Measurements from ENCODE around the gene XPNPEP1. TPM values are rescaled to one million over a fixed set of nuclear protein-coding genes. Genes with fewer than 3 reads are reported as not detected.

XPNPEP1 gene
- total and polyA plus RNA-seq, 7 experiments from 2014 or later, result 15.7 to 100 (median 45.4) TPM

- H3K4me1 Mint-ChIP-seq, result peaks cover 0 to 15% (median 4%) of the 10 kb centered on the region in 7 donors
- Histone ChIP-seq H3K4me3 (ENCODE audit: low read length) (no peak overlapping the region), H3K36me3 (ENCODE audit: control insufficient read depth in 2 of 3, insufficient read depth in 3 of 3, low read length in 3 of 3) (no peaks in the 10 kb centered on the region), H3K4me1 (ENCODE audit: control insufficient read depth in 2 of 2, insufficient read depth in 2 of 2, low read length in 2 of 2) (no peaks in the 10 kb centered on the region), H3K27ac (ENCODE audit: low read depth, low read length) (no peak overlapping the region), H3K27me3 (ENCODE audit: control insufficient read depth in 2 of 2, insufficient read depth in 2 of 2, low read length in 2 of 2) (no peaks in the 10 kb centered on the region), H3K9me3 (ENCODE audit: control insufficient read depth in 2 of 3, low read length in 3 of 3) (no peaks in the 10 kb centered on the region)
- no peak overlapping the region for H3K27ac Mint-ChIP-seq
- H3K36me3 Mint-ChIP-seq, result peaks cover 0 to 6% (median 0%) of the 10 kb centered on the region in 5 donors
- H3K4me3 Mint-ChIP-seq, result no peak overlapping the region
- H3K9me3 Mint-ChIP-seq, result peaks cover 0 to 5% (median 0%) of the 10 kb centered on the region in 11 donors
- POLR2A ChIA-PET, result no interaction called here
- CTCF ChIA-PET, result no interaction called here
- intact Hi-C loops (cut with micrococcal nuclease), result no loop called here
- ATAC-seq, result no peak
- DNase-seq, result no peak
- peaks cover 0 to 20% (median 0%) of the 10 kb centered on the region in 5 donors for H3K27me3 Mint-ChIP-seq
Measured at GRCh38 chr10:109952526-109952925, 29.2 kb upstream of the XPNPEP1 start.

- no peaks in the 10 kb centered on the region for H3K9me3 Mint-ChIP-seq
- no peak overlapping the region for H3K4me3 Mint-ChIP-seq
- DNase-seq (no peak), ATAC-seq (no peak)
- Histone ChIP-seq H3K4me1 (ENCODE audit: control insufficient read depth in 2 of 2, insufficient read depth in 2 of 2, low read length in 2 of 2) (peaks cover 0 to 5% of the 10 kb centered on the region in 2 donors), H3K27ac (ENCODE audit: low read depth, low read length) (no peak overlapping the region), H3K36me3 (ENCODE audit: control insufficient read depth in 2 of 3, insufficient read depth in 3 of 3, low read length in 3 of 3) (no peaks in the 10 kb centered on the region), H3K27me3 (ENCODE audit: control insufficient read depth in 2 of 2, insufficient read depth in 2 of 2, low read length in 2 of 2) (no peaks in the 10 kb centered on the region), H3K4me3 (ENCODE audit: low read length) (no peak overlapping the region), H3K9me3 (ENCODE audit: control insufficient read depth in 2 of 3, low read length in 3 of 3) (no peaks in the 10 kb centered on the region)
- peaks cover 0 to 9% (median 0%) of the 10 kb centered on the region in 5 donors for H3K27me3 Mint-ChIP-seq
- peaks cover 0 to 6% (median 0%) of the 10 kb centered on the region in 5 donors for H3K36me3 Mint-ChIP-seq
- POLR2A ChIA-PET, result interaction anchor here (1.1 kb wide), 1 partner anchor 9 kb away, joined by 4 read pairs; no protein-coding TSS in a partner anchor
- CTCF ChIA-PET, result no interaction called here
- peaks cover 0 to 11% (median 2%) of the 10 kb centered on the region in 7 donors for H3K4me1 Mint-ChIP-seq
- no peak overlapping the region for H3K27ac Mint-ChIP-seq
- intact Hi-C loops (cut with micrococcal nuclease), result no loop called here
Measured at GRCh38 chr10:109947111-109947920, 24.0 kb upstream of the XPNPEP1 start.

- ChIA-PET POLR2A (interaction anchor here (1.1 kb wide), 1 partner anchor 9 kb away, joined by 4 read pairs; no protein-coding TSS in a partner anchor), CTCF (no interaction called here)
- H3K27ac ChIP-seq (ENCODE audit: low read depth, low read length), result no peak overlapping the region
- ATAC-seq (no peak), DNase-seq (no peak)
- no peaks in the 10 kb centered on the region for H3K27me3 ChIP-seq (ENCODE audit: control insufficient read depth in 2 of 2, insufficient read depth in 2 of 2, low read length in 2 of 2)
- H3K4me1 ChIP-seq (ENCODE audit: control insufficient read depth in 2 of 2, insufficient read depth in 2 of 2, low read length in 2 of 2), result peaks cover 0 to 5% of the 10 kb centered on the region in 2 donors
- H3K27me3 Mint-ChIP-seq, result peaks cover 0 to 7% (median 0%) of the 10 kb centered on the region in 5 donors
- H3K27ac Mint-ChIP-seq, result no peak overlapping the region
- H3K9me3 ChIP-seq (ENCODE audit: control insufficient read depth in 2 of 3, low read length in 3 of 3), result no peaks in the 10 kb centered on the region
- intact Hi-C loops (cut with micrococcal nuclease), result no loop called here
- H3K4me3 ChIP-seq (ENCODE audit: low read length), result no peak overlapping the region
- peaks cover 0 to 6% (median 0%) of the 10 kb centered on the region in 5 donors for H3K36me3 Mint-ChIP-seq
- no peaks in the 10 kb centered on the region for H3K9me3 Mint-ChIP-seq
- H3K4me3 Mint-ChIP-seq, result no peak overlapping the region
- H3K36me3 ChIP-seq (ENCODE audit: control insufficient read depth in 2 of 3, insufficient read depth in 3 of 3, low read length in 3 of 3), result no peaks in the 10 kb centered on the region
- peaks cover 0 to 17% (median 6%) of the 10 kb centered on the region in 7 donors for H3K4me1 Mint-ChIP-seq
Measured at GRCh38 chr10:109946680-109947079, 23.4 kb upstream of the XPNPEP1 start.

- H3K27ac ChIP-seq (ENCODE audit: low read depth, low read length), result no peak overlapping the region
- H3K4me1 Mint-ChIP-seq, result peaks cover 0 to 22% (median 13%) of the 10 kb centered on the region in 7 donors
- no peaks in the 10 kb centered on the region for H3K27me3 ChIP-seq (ENCODE audit: control insufficient read depth in 2 of 2, insufficient read depth in 2 of 2, low read length in 2 of 2)
- no peaks in the 10 kb centered on the region for H3K9me3 Mint-ChIP-seq
- H3K27me3 Mint-ChIP-seq, result peaks cover 0 to 7% (median 0%) of the 10 kb centered on the region in 5 donors
- H3K36me3 ChIP-seq (ENCODE audit: control insufficient read depth in 2 of 3, insufficient read depth in 3 of 3, low read length in 3 of 3), result no peaks in the 10 kb centered on the region
- intact Hi-C loops (cut with micrococcal nuclease), result no loop called here
- H3K4me1 ChIP-seq (ENCODE audit: control insufficient read depth in 2 of 2, insufficient read depth in 2 of 2, low read length in 2 of 2), result peaks cover 0 to 5% of the 10 kb centered on the region in 2 donors
- DNase-seq (no peak), ATAC-seq (no peak)
- no peak overlapping the region for H3K4me3 ChIP-seq (ENCODE audit: low read length)
- H3K4me3 Mint-ChIP-seq, result no peak overlapping the region
- H3K36me3 Mint-ChIP-seq, result peaks cover 0 to 6% (median 0%) of the 10 kb centered on the region in 5 donors
- H3K9me3 ChIP-seq (ENCODE audit: control insufficient read depth in 2 of 3, low read length in 3 of 3), result no peaks in the 10 kb centered on the region
- no peak overlapping the region for H3K27ac Mint-ChIP-seq
- CTCF ChIA-PET, result no interaction called here
- POLR2A ChIA-PET, result no interaction called here
Measured at GRCh38 chr10:109945473-109946177, 22.3 kb upstream of the XPNPEP1 start.

- intact Hi-C loops (cut with micrococcal nuclease), result no loop called here
- ATAC-seq (no peak), DNase-seq (no peak)
- Histone ChIP-seq H3K9me3 (ENCODE audit: control insufficient read depth in 2 of 3, low read length in 3 of 3) (no peaks in the 10 kb centered on the region), H3K27ac (ENCODE audit: low read depth, low read length) (no peak overlapping the region), H3K4me3 (ENCODE audit: low read length) (no peak overlapping the region), H3K4me1 (ENCODE audit: control insufficient read depth in 2 of 2, insufficient read depth in 2 of 2, low read length in 2 of 2) (peaks cover 5% of the 10 kb centered on the region in 2 donors), H3K36me3 (ENCODE audit: control insufficient read depth in 2 of 3, insufficient read depth in 3 of 3, low read length in 3 of 3) (no peaks in the 10 kb centered on the region), H3K27me3 (ENCODE audit: control insufficient read depth in 2 of 2, insufficient read depth in 2 of 2, low read length in 2 of 2) (no peaks in the 10 kb centered on the region)
- no peaks in the 10 kb centered on the region for H3K9me3 Mint-ChIP-seq
- H3K27ac Mint-ChIP-seq, result peak overlapping the region in 1 of 9 donors; percentile 6
- peaks cover 0 to 3% (median 0%) of the 10 kb centered on the region in 5 donors for H3K36me3 Mint-ChIP-seq
- H3K4me1 Mint-ChIP-seq, result peaks cover 0 to 26% (median 17%) of the 10 kb centered on the region in 7 donors
- peaks cover 0 to 7% (median 0%) of the 10 kb centered on the region in 5 donors for H3K27me3 Mint-ChIP-seq
- CTCF ChIA-PET, result no interaction called here
- no peak overlapping the region for H3K4me3 Mint-ChIP-seq
- POLR2A ChIA-PET, result no interaction called here
Measured at GRCh38 chr10:109944613-109945012, 21.3 kb upstream of the XPNPEP1 start.

- ChIA-PET POLR2A (interaction anchor here (0.6 kb wide), 1 partner anchor 59 kb away, joined by 3 read pairs; no protein-coding TSS in a partner anchor), CTCF (interaction anchor here (0.6 to 1.6 kb wide), 2 partner anchors 8 to 1014 kb away, joined by 4 to 5 read pairs; no protein-coding TSS in a partner anchor)
- Mint-ChIP-seq H3K36me3 (no peaks in the 10 kb centered on the region), H3K27ac (peak overlapping the region in 5 of 9 donors; percentile 15 to 69 (median 55)), H3K4me3 (no peak overlapping the region), H3K9me3 (no peaks in the 10 kb centered on the region), H3K4me1 (peaks cover 6 to 58% (median 49%) of the 10 kb centered on the region in 7 donors), H3K27me3 (peaks cover 0 to 3% (median 0%) of the 10 kb centered on the region in 5 donors)
- Histone ChIP-seq H3K36me3 (ENCODE audit: control insufficient read depth in 2 of 3, insufficient read depth in 3 of 3, low read length in 3 of 3) (no peaks in the 10 kb centered on the region), H3K27me3 (ENCODE audit: control insufficient read depth in 2 of 2, insufficient read depth in 2 of 2, low read length in 2 of 2) (no peaks in the 10 kb centered on the region), H3K9me3 (ENCODE audit: control insufficient read depth in 2 of 3, low read length in 3 of 3) (no peaks in the 10 kb centered on the region), H3K4me1 (ENCODE audit: control insufficient read depth in 2 of 2, insufficient read depth in 2 of 2, low read length in 2 of 2) (peaks cover 0 to 30% of the 10 kb centered on the region in 2 donors), H3K4me3 (ENCODE audit: low read length) (no peak overlapping the region), H3K27ac (ENCODE audit: low read depth, low read length) (no peak overlapping the region)
- DNase-seq (no peak), ATAC-seq (no peak)
- intact Hi-C loops (cut with micrococcal nuclease), result no loop called here
Measured at GRCh38 chr10:109941236-109941862, 18.0 kb upstream of the XPNPEP1 start.

All from naive thymus-derived CD4-positive, alpha-beta T cell (primary cell).